Measurements from ENCODE around the gene KLF15. TPM values are rescaled to one million over a fixed set of nuclear protein-coding genes. Genes with fewer than 3 reads are reported as not detected.
A peak's percentile ranks its signal among the peaks of the same experiment; 100 is the strongest.

KLF15 gene
- total RNA-seq, 4 donors from 2014 or later = 9.6 to 31.3 (median 19.2) TPM

DNA sequence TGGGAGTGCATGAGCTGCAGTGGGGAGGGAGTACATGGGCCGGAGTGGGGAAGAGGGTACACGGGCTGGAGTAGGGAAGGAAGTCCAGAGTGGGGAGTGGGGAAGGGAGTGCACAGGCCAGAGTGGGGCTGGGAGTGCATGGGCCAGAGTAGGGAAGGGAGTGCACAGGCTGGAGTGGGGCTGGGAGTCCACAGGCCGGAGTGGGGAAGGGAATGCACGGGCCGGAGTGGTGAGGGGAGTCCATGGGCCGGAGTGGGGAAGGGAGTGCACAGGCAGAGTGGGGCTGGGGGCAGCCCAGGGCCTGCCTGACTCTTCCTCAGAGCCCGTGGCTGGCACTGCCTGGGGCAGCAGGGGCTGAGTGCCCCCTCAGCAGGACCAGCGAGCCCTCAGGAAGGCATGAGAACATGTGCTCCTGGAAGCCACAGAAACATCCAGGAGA is 40.7 kb downstream of the KLF15 start:
- 84 to 87% methylated on average over 7 to 8 of the region's 8 CpGs for WGBS, 2 donors
- TF ChIP-seq, protein P1, sequence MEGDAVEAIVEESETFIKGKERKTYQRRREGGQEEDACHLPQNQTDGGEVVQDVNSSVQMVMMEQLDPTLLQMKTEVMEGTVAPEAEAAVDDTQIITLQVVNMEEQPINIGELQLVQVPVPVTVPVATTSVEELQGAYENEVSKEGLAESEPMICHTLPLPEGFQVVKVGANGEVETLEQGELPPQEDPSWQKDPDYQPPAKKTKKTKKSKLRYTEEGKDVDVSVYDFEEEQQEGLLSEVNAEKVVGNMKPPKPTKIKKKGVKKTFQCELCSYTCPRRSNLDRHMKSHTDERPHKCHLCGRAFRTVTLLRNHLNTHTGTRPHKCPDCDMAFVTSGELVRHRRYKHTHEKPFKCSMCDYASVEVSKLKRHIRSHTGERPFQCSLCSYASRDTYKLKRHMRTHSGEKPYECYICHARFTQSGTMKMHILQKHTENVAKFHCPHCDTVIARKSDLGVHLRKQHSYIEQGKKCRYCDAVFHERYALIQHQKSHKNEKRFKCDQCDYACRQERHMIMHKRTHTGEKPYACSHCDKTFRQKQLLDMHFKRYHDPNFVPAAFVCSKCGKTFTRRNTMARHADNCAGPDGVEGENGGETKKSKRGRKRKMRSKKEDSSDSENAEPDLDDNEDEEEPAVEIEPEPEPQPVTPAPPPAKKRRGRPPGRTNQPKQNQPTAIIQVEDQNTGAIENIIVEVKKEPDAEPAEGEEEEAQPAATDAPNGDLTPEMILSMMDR (IDR thresholded peaks at IDR 0.05) = no peak
- TF ChIP-seq POLR2A (IDR thresholded peaks at IDR 0.05) = no peak
- intact Hi-C loops (cut with DNase I; ENCODE audit: low total_unique reads) = no loop called here
- H3K4me3 ChIP-seq (ENCODE audit: low read depth, poor library complexity, severe bottlenecking) = no peak overlapping the region
- peak in 1 of 2 donors; percentile 64 for DNase-seq (ENCODE audit: low spot score in 2 of 2)

DNA sequence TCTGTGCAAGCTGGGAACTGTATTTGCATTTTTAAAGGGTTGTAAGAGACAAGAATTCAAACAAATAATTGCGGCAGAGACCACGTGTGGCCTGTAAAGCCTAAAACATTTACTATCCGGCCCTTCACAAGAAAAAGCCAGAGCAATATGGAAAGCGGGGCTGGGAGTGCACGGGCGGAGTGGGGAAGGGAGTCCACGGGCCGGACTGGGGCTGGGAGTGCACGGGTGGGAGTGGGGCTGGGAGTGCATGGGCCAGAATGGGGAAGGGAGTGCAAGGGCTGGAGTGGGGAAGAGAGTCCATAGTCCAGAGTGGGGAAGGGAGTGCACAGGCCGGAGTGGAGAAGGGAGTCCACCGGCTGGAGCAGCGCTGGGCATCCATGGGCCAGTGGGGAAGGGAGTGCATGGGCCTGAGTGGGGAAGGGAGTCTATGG is 41.2 kb downstream of the KLF15 start:
- 79 to 82% methylated on average over 12 of the region's 12 CpGs for WGBS, 2 donors
- peak in 1 of 2 donors; percentile 31 for DNase-seq (ENCODE audit: low spot score in 2 of 2)
- H3K4me3 ChIP-seq (ENCODE audit: low read depth, poor library complexity, severe bottlenecking) = no peak overlapping the region
- intact Hi-C loops (cut with DNase I; ENCODE audit: low total_unique reads) = no loop called here
- TF ChIP-seq, protein P1 (IDR thresholded peaks at IDR 0.05) = no peak
- no peak for TF ChIP-seq POLR2A (IDR thresholded peaks at IDR 0.05)

DNA sequence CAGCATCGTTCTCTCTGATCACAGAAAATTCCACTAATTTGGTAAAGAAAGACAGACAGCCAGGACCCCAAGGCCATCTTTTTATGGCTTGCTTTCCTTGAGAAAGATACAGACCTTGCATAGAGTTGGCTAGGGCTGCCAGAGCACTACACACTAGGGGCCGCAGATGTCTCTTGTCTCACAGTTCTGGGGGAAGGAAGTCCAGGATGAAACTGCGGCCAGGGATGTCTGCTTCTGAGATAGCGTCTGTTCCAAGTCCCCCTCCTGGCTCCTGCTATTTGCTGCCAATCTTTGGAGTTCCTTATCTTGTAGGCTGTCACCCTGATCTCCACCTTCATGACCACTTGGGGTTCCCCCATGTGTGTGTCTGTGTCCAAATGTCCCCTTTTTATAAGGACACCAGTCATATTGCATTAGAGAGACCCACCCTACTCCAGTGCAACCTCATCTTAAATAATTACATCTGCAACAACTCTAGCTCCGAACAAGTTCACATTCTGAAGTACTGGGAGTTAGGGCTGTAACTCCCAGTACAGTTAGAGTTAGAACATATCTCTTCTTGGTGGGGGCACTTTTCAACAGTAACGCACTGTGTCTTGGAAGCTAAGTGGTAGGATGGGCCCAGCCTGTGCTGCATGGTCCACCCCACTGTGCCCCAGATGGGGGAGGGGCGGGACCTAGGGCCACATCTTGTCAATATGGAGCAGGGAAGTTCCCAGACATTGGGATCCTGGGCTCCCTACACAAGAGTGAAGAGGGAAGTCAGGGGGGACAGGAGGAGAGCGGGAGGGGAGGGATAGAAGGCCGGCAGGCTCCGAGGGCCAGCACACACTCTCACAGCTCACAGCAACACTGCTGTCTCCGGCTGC is 42.2 kb downstream of the KLF15 start:
- no peak overlapping the region for H3K4me3 ChIP-seq (ENCODE audit: low read depth, poor library complexity, severe bottlenecking)
- no peak for TF ChIP-seq POLR2A (IDR thresholded peaks at IDR 0.05)
- TF ChIP-seq, protein P1 (IDR thresholded peaks at IDR 0.05) = no peak
- intact Hi-C loops (cut with DNase I; ENCODE audit: low total_unique reads) = no loop called here
- WGBS, 2 donors = 83 to 89% methylated on average over 11 of the region's 11 CpGs
- peak in 1 of 2 donors; percentile 31 for DNase-seq (ENCODE audit: low spot score in 2 of 2)

DNA sequence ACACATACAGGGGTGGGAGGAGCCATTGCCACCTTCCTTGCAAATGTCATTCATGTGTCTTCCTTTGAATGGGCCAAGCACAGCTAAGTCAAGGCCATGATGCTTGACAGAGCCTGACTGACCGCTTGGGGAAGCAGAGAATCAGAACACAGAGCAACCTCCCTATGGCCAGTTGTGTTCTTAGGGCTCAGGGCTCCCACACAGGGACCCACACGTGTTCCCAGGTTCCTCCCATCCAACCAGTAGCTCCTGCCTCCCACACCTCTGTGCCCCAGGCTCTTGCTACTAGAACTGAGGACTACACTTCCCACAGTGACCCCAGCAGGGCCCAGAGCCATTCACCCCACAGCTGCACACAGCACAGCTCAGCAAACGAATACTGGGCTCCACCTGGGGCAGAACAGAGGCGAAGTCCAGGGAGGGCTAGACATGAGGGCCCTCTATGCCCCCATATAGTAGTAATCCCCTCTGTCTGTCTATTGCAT is 42.9 kb downstream of the KLF15 start:
- intact Hi-C loops (cut with DNase I; ENCODE audit: low total_unique reads) = no loop called here
- DNase-seq (ENCODE audit: low spot score in 2 of 2) = peak in 1 of 2 donors; percentile 46
- 58 to 65% methylated on average over 4 of the region's 4 CpGs for WGBS, 2 donors
- H3K4me3 ChIP-seq (ENCODE audit: low read depth, poor library complexity, severe bottlenecking) = no peak overlapping the region
- TF ChIP-seq, protein P1 (IDR thresholded peaks at IDR 0.05) = no peak
- TF ChIP-seq POLR2A (IDR thresholded peaks at IDR 0.05) = no peak

DNA sequence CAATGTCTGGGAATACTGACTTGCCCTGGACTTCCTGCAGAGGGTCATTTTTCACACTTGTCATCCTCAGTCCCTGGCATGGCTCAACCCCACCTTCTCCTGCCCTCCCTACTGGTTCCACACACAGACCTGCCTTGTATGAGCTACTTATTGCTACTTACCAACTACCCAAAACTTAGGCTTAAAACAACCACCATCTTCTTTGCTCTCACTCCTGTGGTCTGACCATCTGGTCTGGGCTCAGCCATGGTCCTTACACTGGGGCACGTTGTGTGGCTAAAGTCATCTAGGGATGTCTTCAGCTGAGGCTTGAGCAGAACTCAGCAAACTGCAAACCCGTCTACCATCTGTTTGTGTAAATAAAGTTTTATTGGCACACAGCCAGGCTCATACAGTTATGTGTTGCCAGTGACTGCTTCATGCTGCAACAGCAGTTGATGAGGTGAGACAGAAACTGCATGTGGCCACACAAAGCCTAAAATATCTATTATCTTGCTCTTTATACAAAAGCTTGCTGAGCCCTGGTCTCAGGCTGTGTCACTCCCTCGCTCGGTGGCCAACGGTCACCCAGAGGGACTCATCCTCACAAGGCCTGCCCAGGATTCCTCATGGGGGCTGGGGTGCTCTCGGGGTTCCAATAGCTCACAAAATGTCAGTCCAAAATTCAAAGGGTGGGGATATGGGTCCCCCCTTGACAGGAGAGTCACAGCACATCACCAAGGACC is 43.5 kb downstream of the KLF15 start:
- no peak for TF ChIP-seq POLR2A (IDR thresholded peaks at IDR 0.05)
- TF ChIP-seq, protein P1 (IDR thresholded peaks at IDR 0.05) = no peak
- 80 to 83% methylated on average over 6 of the region's 6 CpGs for WGBS, 2 donors
- peak in 1 of 2 donors; percentile 52 for DNase-seq (ENCODE audit: low spot score in 2 of 2)
- intact Hi-C loops (cut with DNase I; ENCODE audit: low total_unique reads) = no loop called here
- H3K4me3 ChIP-seq (ENCODE audit: low read depth, poor library complexity, severe bottlenecking) = no peak overlapping the region

All from lower leg skin (tissue), 4 donors.